Endometrial microvascular endothelial cells (primary cell): ENCODE results near the gene SCAMP5. TPM values are rescaled to one million over a fixed set of nuclear protein-coding genes. Genes with fewer than 3 reads are reported as not detected.

Source experiments
- in situ Hi-C: cut with HindIII; loops from 2 replicates; pipeline ENCODE4 v1.10.0; 2017; ENCODE audit warnings: low sequenced_read_pairs, low pct_unique_long_range_greater_than_20kb; ENCODE audit errors: inconsistent ontology term
- total RNA-seq: library from RNA; depleted of rRNA; stranded (reverse); fragments of >200 nt; gene quantifications from one replicate; pipeline ENCODE4 v1.2.3, GENCODE V29; 2015; ENCODE audit errors: inconsistent ontology term

SCAMP5 gene
- total RNA-seq, 1 donor from 2014 or later: 27.4 TPM

GRCh38 chr15:74964794-74965193 is 30.6 kb upstream of the SCAMP5 start:
- in situ Hi-C loops: no loop called here

- in situ Hi-C loops: no loop called here
Measured at GRCh38 chr15:74967670-74968069, 27.7 kb upstream of the SCAMP5 start.

- in situ Hi-C loops: no loop called here
Measured at GRCh38 chr15:74976159-74976558, 19.2 kb upstream of the SCAMP5 start.

GRCh38 chr15:74977599-74977998 is 17.8 kb upstream of the SCAMP5 start:
- in situ Hi-C loops: no loop called here

- in situ Hi-C loops: no loop called here
Measured at GRCh38 chr15:74978077-74978476, 17.3 kb upstream of the SCAMP5 start.

GRCh38 chr15:74978503-74978902 is 16.9 kb upstream of the SCAMP5 start:
- in situ Hi-C loops: no loop called here

- in situ Hi-C loops: no loop called here
Measured at GRCh38 chr15:74982183-74982582, 13.2 kb upstream of the SCAMP5 start.

- in situ Hi-C loops: no loop called here
Measured at GRCh38 chr15:74983725-74984231, 11.6 kb upstream of the SCAMP5 start.

GRCh38 chr15:74988007-74988800 is 7.2 kb upstream of the SCAMP5 start:
- in situ Hi-C loops: no loop called here

GRCh38 chr15:74989527-74989926 is 5.8 kb upstream of the SCAMP5 start:
- in situ Hi-C loops: no loop called here

GRCh38 chr15:74992619-74993018 is 2.7 kb upstream of the SCAMP5 start:
- in situ Hi-C loops: no loop called here

GRCh38 chr15:74994236-74994635 is 1.1 kb upstream of the SCAMP5 start:
- in situ Hi-C loops: no loop called here

- in situ Hi-C loops: no loop called here
Measured at GRCh38 chr15:74994685-74995084, 678 bp upstream of the SCAMP5 start.

GRCh38 chr15:74995779-74996765 is 709 bp downstream of the SCAMP5 start:
- in situ Hi-C loops: no loop called here

GRCh38 chr15:74997141-74997540 is 1.8 kb downstream of the SCAMP5 start:
- in situ Hi-C loops: no loop called here

GRCh38 chr15:74997543-74997942 is 2.2 kb downstream of the SCAMP5 start:
- in situ Hi-C loops: no loop called here

GRCh38 chr15:75001310-75001709 is 5.9 kb downstream of the SCAMP5 start:
- in situ Hi-C loops: no loop called here

GRCh38 chr15:75002398-75002797 is 7.0 kb downstream of the SCAMP5 start:
- in situ Hi-C loops: no loop called here

GRCh38 chr15:75007216-75007615 is 11.9 kb downstream of the SCAMP5 start:
- in situ Hi-C loops: no loop called here

GRCh38 chr15:75008221-75008625 is 12.9 kb downstream of the SCAMP5 start:
- in situ Hi-C loops: no loop called here
